Activated CD8-positive, alpha-beta memory T cell treated with anti-CD3 and anti-CD28 coated beads, Interleukin-2, amount 50 U/mL, for 1 hour (primary cell): ENCODE measurements around the gene RACGAP1.
"Not testable (repeated sequence)": the region's sequence is repeated elsewhere in the genome, so short reads cannot be mapped to it uniquely, and the experiment has no call there.

Experiments
- DNase-seq: peaks from one replicate; pipeline ENCODE4 v3.0.0-alpha.2; 2020; ENCODE audit errors: extremely low read depth

Gene RACGAP1

DNA sequence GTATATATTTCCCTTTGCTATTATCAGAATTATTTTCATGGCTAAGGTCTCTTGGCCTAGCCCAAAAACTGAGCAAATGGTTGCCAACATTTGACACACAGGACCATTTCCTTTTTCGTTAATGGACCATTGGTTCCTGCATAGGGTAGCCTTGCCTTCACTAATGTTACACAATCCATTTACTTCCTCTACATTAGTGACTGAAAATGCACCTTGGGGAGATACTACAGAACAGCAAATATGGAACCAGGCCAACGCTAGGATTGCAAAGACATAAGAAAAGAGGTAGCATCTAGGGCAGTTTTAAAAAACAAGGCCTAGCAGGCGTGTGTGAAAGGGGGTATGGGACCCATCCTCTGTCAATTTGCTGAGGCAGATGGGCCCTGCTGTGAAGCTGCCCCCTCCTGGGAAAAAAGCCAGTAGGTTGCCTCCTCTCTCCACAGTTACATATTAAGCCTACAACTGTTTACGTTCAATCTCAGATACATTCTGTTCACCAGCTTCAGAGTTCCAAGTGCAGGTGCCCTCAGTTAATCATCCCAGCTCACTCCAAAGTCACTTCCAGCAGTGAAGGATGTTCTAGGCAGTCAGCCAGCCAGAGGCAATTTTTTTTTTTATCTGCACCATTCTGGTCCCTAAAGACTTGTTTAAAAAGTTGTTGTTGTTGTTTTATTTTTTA lies 37.5 kb downstream of the RACGAP1 start:
- DNase-seq: no peak

- DNase-seq: not testable (repeated sequence)
Measured at GRCh38 chr12:49986476-49986875, 38.8 kb downstream of the RACGAP1 start.

DNA sequence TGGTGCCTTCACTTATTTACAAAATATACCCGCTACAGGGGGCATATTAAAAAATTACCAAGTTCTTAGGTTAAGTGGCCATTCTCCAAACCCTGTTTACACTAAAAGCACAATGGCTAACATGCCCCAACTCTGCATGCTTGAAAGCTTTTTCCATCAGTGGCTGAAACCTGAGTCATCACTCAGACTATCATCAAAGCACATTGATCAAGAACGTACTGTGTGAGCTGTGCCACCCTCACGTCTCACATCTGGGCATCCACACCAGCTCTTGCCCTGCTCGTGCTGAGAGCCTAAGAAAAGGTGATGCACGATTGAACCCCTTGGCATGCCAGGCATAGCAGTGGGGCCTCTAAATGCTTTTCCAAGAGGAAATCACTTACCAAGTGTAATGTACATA lies 39.3 kb downstream of the RACGAP1 start:
- no peak for DNase-seq

- DNase-seq: no peak
Measured at GRCh38 chr12:49984476-49985359, 40.6 kb downstream of the RACGAP1 start.

- DNase-seq: no peak
Measured at GRCh38 chr12:49983892-49984291, 41.4 kb downstream of the RACGAP1 start.

DNA sequence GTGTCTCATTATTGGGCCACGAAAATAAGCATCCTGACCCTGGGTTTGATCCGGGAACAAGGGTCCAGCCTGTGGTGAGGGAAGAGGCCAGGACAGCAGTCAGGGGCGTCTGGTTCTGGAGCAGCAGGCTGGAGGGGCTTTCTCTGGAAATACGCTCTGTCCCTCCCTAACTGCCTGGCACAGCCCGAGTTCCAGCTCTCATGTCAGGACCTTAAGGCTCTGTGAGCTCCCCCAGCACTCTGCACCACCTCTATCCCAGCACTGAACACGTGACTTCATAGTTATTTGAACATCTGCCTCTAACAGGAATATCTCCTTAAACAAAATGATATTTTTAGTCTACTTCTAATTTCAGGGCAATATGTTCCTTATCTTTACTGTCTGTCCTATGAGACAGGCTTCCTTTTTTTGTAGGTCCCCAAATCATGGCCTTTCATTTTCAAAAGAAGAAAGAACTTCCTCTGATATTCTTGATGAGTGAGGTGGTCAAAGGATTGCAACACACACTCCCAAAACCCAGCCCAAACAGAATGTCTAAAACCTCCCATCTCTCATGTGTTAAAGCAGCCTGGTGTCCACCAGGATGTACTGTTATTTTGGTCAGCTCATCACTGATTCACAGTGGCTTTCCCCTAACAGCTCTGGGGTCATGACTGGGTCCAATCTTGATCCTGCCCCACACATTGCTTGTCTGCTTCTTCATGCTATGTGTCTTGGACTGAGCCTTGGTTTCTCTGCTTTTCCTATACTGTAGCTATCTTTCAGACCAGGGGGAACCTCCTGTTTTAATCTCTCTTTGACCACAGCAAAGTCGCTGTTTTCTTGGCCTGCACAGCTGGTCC lies 42.8 kb downstream of the RACGAP1 start:
- no peak for DNase-seq

DNA sequence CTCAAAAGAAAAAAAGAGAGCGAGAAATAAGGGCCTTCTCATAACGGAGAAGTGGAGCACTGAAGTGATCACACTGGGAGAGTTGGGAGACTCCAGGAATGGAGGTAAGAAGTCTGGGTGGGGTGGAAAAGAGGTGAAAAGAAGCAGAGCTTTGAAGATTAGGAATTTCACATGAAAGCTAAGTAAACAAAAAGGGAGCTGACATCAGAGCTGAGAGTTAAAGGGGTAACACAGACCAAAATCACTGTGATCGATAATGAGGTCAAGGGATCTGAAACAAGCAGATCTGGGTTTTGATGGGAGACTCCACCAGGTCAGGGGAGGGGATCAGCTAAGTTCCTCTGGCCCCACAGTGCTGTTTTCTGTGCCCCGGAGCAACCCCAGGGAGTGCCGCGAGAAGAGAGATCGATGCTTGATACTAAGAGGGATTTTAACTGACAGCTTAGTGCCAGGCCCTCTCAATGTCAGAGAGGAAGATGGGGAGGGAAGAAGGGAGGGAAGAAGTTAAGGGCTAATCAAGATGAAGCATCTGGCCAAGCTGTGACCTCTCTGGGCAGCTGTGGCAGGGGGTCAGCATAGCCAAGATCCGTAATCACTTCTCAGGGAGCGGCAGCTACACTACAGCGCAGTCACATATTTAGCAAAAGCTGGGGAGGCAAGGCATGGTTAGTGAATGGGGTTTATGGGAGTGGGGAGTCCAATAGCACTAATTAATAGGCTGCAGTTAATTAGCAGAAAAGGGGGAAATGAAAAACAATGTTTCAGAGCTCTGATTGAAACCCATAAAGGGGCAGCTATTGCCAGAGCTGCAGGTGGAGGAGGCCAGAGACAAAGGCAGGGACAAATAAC lies 44.6 kb downstream of the RACGAP1 start:
- DNase-seq: no peak

DNA sequence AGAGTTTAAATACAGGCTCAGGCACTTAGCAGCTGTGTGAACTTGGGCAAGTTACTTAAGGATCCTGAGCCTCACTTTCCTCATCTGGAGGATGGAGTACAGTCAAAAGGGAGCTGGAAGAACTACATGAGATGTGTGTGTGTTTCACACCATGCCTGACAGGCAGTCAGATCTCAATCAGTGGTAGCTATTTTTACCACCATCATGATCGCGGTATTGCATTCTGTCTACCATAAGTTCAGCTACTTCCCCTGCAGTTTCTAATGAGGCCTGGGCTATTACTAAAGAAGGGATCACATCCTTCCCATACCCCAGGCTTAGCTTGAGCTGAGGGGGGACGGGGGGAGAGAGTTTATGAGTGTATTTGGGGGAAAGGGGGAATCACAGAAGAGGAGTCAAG lies 45.5 kb downstream of the RACGAP1 start:
- DNase-seq: no peak

GRCh38 chr12:49979016-49979586 lies 46.2 kb downstream of the RACGAP1 start:
- DNase-seq: no peak

DNA sequence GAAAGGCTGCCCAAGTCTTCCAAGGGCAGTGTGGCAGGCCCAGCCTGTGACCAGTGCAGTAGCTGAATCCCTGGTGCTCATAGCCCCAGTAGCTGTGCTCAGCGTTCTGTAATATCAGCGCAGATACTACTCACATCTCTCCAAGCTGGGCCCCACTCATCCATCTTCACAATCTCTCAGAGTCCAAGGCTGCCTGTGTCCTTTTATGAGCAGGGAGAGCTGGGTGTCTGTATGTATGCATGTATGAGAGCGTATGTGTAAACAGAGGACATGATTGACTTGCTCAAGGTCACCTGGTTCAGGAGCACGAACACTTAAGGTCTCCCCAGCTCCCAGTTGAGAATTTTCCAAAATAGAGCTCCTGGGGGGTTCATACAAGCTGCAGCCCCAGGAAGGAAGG lies 47.2 kb downstream of the RACGAP1 start:
- no peak for DNase-seq

- DNase-seq: no peak
Measured at GRCh38 chr12:49976557-49976956, 48.7 kb downstream of the RACGAP1 start.

DNA sequence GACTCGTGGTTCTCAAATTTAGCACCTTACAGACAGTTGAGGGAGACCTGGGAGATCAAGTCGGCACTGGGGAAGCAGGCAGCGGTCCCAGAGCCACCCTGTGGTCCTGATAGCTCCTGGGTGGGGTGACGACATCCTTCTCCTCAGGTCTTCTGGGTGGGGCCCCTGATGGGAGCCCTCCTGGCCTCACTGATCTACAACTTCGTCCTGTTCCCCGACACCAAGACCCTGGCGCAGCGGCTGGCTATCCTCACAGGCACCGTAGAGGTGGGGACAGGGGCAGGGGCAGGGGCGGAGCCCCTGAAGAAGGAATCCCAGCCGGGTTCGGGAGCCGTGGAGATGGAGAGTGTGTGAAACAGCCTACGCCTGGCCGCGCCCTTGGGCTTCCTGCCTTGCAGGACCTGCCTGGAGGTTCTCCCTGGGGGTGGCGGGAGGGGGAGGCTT lies 50.0 kb downstream of the RACGAP1 start:
- DNase-seq: no peak

DNA sequence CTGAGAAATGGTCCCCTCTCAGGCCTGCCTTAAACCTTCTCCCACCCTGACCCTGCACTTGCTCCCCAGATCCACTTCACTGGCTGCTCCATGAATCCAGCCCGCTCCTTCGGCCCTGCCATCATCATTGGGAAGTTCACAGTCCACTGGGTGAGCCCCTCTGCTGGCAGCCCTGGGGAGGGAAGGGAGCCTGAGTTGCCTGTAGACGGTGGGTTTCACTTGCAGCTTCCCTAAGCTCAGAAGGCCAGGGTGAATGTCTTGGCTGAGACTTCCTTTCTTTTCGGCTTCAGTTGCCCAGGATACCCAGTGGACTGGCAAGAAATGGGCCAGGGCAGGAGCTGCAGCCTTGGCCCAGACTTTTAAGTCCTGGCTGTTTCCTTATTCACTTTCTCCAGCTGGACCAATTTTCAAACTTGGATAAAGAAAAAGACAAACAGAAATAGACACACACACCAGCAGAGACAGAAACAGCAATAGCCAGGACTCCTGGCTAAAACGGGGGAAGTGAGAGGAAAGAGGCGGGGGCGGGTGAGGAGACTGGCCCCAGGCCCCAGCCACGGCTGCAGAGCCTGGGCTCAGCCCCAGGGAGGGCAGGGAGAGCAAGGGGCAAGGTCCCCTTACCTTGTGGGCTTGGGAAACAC lies 50.5 kb downstream of the RACGAP1 start:
- no peak for DNase-seq

- no peak for DNase-seq
Measured at GRCh38 chr12:49974231-49974675, 51.0 kb downstream of the RACGAP1 start.

DNA sequence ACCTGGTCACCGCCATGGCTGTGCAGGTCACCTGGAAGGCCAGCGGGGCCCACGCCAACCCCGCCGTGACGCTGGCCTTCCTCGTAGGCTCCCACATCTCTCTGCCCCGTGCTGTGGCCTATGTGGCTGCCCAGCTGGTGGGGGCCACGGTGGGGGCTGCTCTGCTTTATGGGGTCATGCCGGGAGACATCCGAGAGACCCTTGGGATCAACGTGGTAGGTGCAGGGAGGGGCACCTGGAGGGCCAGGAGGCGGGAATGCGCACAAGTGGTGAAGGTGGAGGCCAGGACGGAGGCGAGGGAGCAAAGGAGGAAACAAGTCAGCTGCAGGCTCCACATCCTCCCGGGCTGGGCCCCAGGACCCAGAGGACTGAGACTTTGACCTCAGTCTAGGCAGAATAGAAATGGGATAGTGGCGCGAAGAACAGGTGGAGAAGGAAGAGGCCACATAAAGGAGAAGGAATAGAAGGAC lies 51.9 kb downstream of the RACGAP1 start:
- DNase-seq: no peak

DNA sequence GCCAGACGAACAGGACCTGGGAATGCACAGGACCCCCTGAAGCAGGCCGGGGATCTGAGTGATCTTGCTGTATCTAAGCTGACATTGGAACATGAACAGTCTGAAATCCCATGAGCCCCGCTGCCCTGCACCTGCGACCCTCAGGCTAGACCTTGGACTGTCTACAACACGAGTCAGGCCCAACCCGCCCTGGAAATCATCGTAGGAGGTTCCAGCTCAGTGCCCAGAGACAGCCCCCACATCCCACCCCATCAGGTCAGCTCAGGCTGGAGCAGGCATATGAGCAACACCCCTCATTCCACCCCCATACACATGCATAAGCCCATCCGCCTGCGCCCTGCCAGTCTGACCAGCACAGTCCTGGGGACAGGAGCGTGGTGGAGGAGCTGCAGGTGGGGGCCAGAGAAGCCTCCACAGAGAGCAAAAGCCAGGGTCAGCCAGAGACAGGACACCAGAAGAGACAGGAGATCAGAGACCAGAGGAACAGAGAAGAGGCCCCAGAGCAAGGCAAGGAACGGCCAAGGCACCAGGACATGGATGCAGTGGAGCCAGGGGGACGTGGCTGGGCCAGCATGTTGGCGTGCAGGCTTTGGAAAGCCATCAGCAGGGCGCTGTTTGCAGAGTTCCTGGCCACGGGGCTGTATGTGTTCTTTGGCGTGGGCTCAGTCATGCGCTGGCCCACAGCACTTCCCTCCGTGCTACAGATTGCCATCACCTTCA lies 52.5 kb downstream of the RACGAP1 start, which contains the start of gene AQP6:
TSS of gene AQP6 (plus strand) at position 307 of the 720 bp plus-strand sequence. CDS start at position 534, 227 bp downstream.
- DNase-seq: no peak

GRCh38 chr12:49972129-49972528 lies 53.2 kb downstream of the RACGAP1 start:
- no peak for DNase-seq

DNA sequence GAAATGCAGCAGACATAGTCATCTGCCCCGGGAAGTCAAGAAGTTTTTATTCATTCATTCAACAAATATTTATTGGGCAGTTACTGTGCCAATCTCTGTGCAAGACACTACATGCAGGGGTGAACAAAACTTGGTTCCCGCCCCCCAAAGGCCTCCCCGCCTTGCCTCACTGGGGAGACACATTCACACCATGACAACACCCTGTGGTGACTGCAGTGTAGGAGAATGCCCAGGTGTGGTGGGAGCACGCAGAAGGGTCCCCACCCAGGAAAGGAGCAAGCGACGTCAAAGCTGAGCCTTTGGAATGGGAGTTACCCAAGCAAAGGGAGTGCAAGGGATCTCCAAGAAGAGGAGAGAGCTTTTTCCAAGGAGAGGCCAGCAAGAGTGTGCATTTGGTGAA lies 54.2 kb downstream of the RACGAP1 start:
- DNase-seq: no peak

- no peak for DNase-seq
Measured at GRCh38 chr12:49970658-49971057, 54.6 kb downstream of the RACGAP1 start.
